ENCODE data around the gene RNF215.
"Not testable (repeated sequence)": the region's sequence is repeated elsewhere in the genome, so short reads cannot be mapped to it uniquely, and the experiment has no call there.

The RNF215 gene

GRCh38 chr22:30420347-30421125 is 33.3 kb upstream of the RNF215 start:
- DNase-seq: no peak

GRCh38 chr22:30416837-30417236 is 29.6 kb upstream of the RNF215 start:
- no peak for DNase-seq

GRCh38 chr22:30416403-30416802 is 29.2 kb upstream of the RNF215 start:
- no peak for DNase-seq

- DNase-seq: no peak
Measured at GRCh38 chr22:30414525-30415047, 27.4 kb upstream of the RNF215 start.

GRCh38 chr22:30413745-30414524 is 26.7 kb upstream of the RNF215 start:
- DNase-seq: no peak

GRCh38 chr22:30413001-30413400 is 25.8 kb upstream of the RNF215 start:
- no peak for DNase-seq

GRCh38 chr22:30411780-30412179 is 24.6 kb upstream of the RNF215 start:
- no peak for DNase-seq

- DNase-seq: no peak
Measured at GRCh38 chr22:30408388-30409102, 21.3 kb upstream of the RNF215 start.

- no peak for DNase-seq
Measured at GRCh38 chr22:30406400-30406799, 19.2 kb upstream of the RNF215 start.

GRCh38 chr22:30405731-30406130 is 18.5 kb upstream of the RNF215 start:
- no peak for DNase-seq

GRCh38 chr22:30404307-30404706 is 17.1 kb upstream of the RNF215 start:
- DNase-seq: no peak

GRCh38 chr22:30402766-30403104 is 15.5 kb upstream of the RNF215 start:
- not testable (repeated sequence) for DNase-seq

- no peak for DNase-seq
Measured at GRCh38 chr22:30402028-30402765, 15.0 kb upstream of the RNF215 start.

GRCh38 chr22:30401024-30401423 is 13.8 kb upstream of the RNF215 start:
- not testable (repeated sequence) for DNase-seq

GRCh38 chr22:30400159-30400558 is 12.9 kb upstream of the RNF215 start:
- no peak for DNase-seq

- DNase-seq: no peak
Measured at GRCh38 chr22:30399718-30400117, 12.5 kb upstream of the RNF215 start.

GRCh38 chr22:30398685-30399680 is 11.8 kb upstream of the RNF215 start:
- no peak for DNase-seq

GRCh38 chr22:30397656-30398635 is 10.7 kb upstream of the RNF215 start:
- no peak for DNase-seq

GRCh38 chr22:30396871-30397655 is 9.9 kb upstream of the RNF215 start, which contains the start of gene SEC14L2:
SEC14L2 (plus strand) TSS chr22:30397018; CDS start chr22:30397117, 99 bp downstream.
- DNase-seq: peak; percentile 61
